Subcutaneous abdominal adipose tissue (tissue), 5 donors: Measurements from ENCODE around the gene UQCR11.
A peak's percentile ranks its signal among the peaks of the same experiment; 100 is the strongest.

Experiments
- H3K27ac ChIP-seq: one replicate; pipeline ENCODE4 v1.7.0; 2013; ENCODE audit warnings: low read depth, mild to moderate bottlenecking, inconsistent platforms, low read length, moderate library complexity
- H3K27me3 ChIP-seq, 5 donors: one replicate each; pipeline ENCODE4 v1.7.0; 2013; ENCODE audit warnings: low read length in 5 of 5, inconsistent platforms in 1 of 5; ENCODE audit not compliant: control insufficient read depth in 5 of 5, insufficient read depth in 4 of 5
- H3K36me3 ChIP-seq, 5 donors: one replicate each; pipeline ENCODE4 v1.7.0; 2013; ENCODE audit warnings: low read length in 5 of 5; ENCODE audit not compliant: control insufficient read depth in 5 of 5, insufficient read depth in 5 of 5
- H3K4me1 ChIP-seq, 5 donors: one replicate each; pipeline ENCODE4 v1.7.0; 2013; ENCODE audit warnings: low read length in 5 of 5, mild to moderate bottlenecking in 3 of 5, moderate library complexity in 1 of 5; ENCODE audit not compliant: control insufficient read depth in 5 of 5, insufficient read depth in 5 of 5
- H3K4me3 ChIP-seq, 5 donors: one replicate each; pipeline ENCODE4 v1.7.0; 2013; ENCODE audit warnings: low read length in 5 of 5, low read depth in 1 of 5
- H3K9ac ChIP-seq, 5 donors: one replicate each; pipeline ENCODE4 v1.7.0; 2013; ENCODE audit warnings: low read length in 5 of 5, mild to moderate bottlenecking in 4 of 5, moderate library complexity in 3 of 5
- H3K9me3 ChIP-seq, 5 donors: one replicate each; pipeline ENCODE4 v1.7.0; 2013; ENCODE audit warnings: low read length in 5 of 5; ENCODE audit not compliant: control insufficient read depth in 5 of 5
- donor health status: healthy.
- donor health status: healthy.
- donor health status: healthy.
- donor health status: healthy.
- donor health status: healthy.

The UQCR11 gene

GRCh38 chr19:1570836-1571235 is 34.4 kb downstream of the UQCR11 start:
- Histone ChIP-seq H3K9ac (no peak overlapping the region), H3K4me3 (no peak overlapping the region), H3K27ac (no peak overlapping the region), H3K4me1 (peaks cover 0 to 19% (median 11%) of the 10 kb centered on the region in 5 donors), H3K36me3 (peaks cover 0 to under 1% (median 0%) of the 10 kb centered on the region in 5 donors), H3K27me3 (no peaks in the 10 kb centered on the region), H3K9me3 (no peaks in the 10 kb centered on the region)

- no peaks in the 10 kb centered on the region for H3K9me3 ChIP-seq
- H3K36me3 ChIP-seq, result no peaks in the 10 kb centered on the region
- H3K27ac ChIP-seq, result no peak overlapping the region
- H3K9ac ChIP-seq, result no peak overlapping the region
- H3K4me3 ChIP-seq, result no peak overlapping the region
- peaks cover 0 to 20% (median 15%) of the 10 kb centered on the region in 5 donors for H3K4me1 ChIP-seq
- H3K27me3 ChIP-seq, result no peaks in the 10 kb centered on the region
These were observed 35.3 kb downstream of the UQCR11 start for GRCh38 chr19:1569997-1570396.

GRCh38 chr19:1568320-1569019 is 36.8 kb downstream of the UQCR11 start, which contains the start of gene MEX3D:
TSS of gene MEX3D (minus strand) at chr19:1568325. CDS start at chr19:1568058, 267 bp downstream.
- Histone ChIP-seq H3K4me1 (peaks cover 0 to 20% (median 15%) of the 10 kb centered on the region in 5 donors), H3K9me3 (no peaks in the 10 kb centered on the region), H3K27me3 (no peaks in the 10 kb centered on the region), H3K36me3 (no peaks in the 10 kb centered on the region), H3K9ac (peak within 1 kb of the TSS in 2 of 5 donors; percentile 51 to 62), H3K27ac (no peak within 1 kb of the TSS), H3K4me3 (peak within 1 kb of the TSS in 4 of 5 donors; percentile 69 to 77 (median 70))

DNA sequence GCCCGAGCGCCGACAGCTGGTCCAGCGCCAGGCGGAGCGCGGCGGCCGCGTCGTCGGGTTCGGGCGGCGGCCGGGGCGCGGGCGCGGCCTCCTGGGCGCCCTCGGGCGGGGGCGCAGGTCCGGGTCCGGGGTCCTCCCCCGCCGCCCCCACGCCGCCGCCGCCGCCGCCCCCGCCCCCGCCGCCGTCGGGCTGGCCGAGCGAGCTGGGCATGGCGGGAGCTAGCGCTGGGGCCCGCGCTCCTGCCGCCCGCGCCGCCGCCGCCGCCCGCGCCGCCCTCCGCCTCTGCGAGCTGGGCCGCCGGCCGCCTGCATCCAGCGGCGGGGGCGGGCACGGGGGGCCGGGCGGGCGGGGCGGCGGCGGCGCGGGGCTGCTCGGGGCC is 37.4 kb downstream of the UQCR11 start:
- Histone ChIP-seq H3K27me3 (no peaks in the 10 kb centered on the region), H3K9ac (no peak overlapping the region), H3K4me1 (peaks cover 0 to 20% (median 15%) of the 10 kb centered on the region in 5 donors), H3K36me3 (no peaks in the 10 kb centered on the region), H3K27ac (no peak overlapping the region), H3K9me3 (no peaks in the 10 kb centered on the region), H3K4me3 (no peak overlapping the region)

DNA sequence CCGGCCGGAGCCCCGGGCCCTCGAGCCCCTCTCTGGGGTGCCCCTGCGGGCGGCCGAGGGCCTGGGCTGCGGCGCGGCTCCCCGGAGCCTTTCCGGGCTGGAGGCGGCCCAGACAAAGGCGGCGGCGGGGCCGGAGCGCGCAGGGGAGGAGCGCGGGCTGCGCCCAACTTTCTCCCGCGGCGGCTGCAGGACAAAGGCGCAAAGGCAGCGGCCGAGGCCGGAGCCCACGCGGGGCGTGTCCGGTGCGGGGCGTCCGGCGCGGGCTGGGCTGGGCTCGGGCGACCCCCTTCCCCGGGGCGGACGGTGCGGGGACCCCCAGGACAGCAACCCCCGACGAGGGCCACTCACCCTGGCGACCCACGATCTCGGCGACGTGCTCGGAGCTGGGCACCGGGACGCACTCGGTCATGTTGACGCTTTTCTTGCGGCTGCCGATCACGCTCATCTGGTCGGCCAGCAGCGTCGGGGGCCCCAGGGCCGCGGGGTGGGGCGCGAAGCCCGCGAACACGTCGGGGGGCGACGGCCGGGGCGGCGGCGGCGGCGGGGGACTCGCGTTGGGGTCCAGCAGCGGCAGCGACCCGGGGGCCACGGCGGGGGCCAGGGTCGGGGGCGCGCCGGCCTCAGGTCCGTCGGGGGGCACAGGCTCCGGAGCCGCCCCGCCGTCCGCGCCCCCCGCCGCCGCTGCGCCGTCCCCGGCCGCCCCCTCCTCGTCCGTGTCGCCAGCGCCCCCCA is 38.0 kb downstream of the UQCR11 start:
- H3K4me3 ChIP-seq, result peak overlapping the region in 4 of 5 donors; percentile 69 to 77 (median 70)
- peaks cover 0 to 20% (median 15%) of the 10 kb centered on the region in 5 donors for H3K4me1 ChIP-seq
- no peaks in the 10 kb centered on the region for H3K27me3 ChIP-seq
- no peak overlapping the region for H3K27ac ChIP-seq
- peak overlapping the region in 2 of 5 donors; percentile 51 to 62 for H3K9ac ChIP-seq
- H3K36me3 ChIP-seq, result no peaks in the 10 kb centered on the region
- no peaks in the 10 kb centered on the region for H3K9me3 ChIP-seq

DNA sequence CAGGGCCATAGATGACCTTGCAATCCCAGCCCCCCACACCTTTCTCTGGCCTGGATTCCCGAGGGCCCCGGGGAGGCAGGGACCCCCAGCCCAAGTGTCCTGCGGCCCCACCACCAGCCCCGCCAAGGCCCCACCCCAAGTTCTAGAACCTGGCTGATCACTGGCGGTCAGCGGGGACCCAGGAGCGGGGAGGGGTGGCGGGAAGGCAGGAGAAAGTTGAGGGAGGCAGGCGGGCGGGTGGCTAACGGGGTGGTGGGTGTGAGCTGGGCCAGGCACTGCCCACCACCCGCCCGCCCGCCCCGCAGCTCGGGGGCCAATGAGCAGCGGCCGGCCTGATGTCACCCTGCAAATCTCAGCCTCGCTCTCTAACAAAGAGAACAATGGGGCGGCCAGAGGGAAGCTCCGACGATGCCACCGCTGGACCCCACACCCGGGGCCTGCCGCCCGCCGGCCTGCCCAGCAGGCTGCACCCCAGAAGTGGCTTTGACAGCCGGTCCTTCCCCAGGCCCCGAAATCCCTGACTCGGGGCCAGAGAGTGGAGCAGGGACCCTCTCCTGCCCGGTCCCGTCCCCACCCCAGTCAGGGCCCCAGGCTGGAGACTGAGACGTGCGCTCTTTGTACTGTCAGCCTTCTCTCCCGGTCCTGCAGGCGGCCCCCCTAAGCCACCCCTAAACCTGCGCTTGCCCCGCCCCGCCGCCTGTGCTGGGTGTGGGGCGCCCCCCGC is 38.7 kb downstream of the UQCR11 start:
- Histone ChIP-seq H3K9me3 (no peaks in the 10 kb centered on the region), H3K4me3 (peak overlapping the region in 4 of 5 donors; percentile 69 to 77 (median 70)), H3K27me3 (no peaks in the 10 kb centered on the region), H3K4me1 (peaks cover 0 to 20% (median 15%) of the 10 kb centered on the region in 5 donors), H3K36me3 (no peaks in the 10 kb centered on the region), H3K27ac (no peak overlapping the region), H3K9ac (peak overlapping the region in 4 of 5 donors; percentile 42 to 68 (median 56))

DNA sequence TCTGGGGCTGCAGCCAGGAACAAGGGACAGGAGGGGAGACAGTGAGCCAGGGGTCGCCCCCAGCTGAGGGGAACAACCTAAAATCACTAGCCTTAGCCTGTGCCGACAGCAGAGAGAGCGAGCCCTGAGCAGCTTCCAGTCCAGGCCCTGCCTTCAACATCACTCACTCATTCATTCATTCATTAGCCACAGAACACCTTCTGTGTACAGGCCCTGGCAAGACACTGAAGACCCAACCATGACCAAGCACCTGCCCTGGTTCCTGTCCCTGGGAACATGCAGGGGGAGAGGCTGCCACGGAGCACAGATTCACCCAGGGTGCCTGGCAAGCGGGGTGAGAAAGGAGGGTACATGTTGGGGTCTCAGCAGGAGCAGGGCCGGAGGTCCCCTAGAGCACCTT is 42.0 kb downstream of the UQCR11 start:
- Histone ChIP-seq H3K27ac (no peak overlapping the region), H3K9ac (no peak overlapping the region), H3K9me3 (no peaks in the 10 kb centered on the region), H3K4me3 (no peak overlapping the region), H3K27me3 (no peaks in the 10 kb centered on the region), H3K4me1 (peaks cover 0 to 28% (median 23%) of the 10 kb centered on the region in 5 donors), H3K36me3 (no peaks in the 10 kb centered on the region)

GRCh38 chr19:1561236-1561842 is 43.9 kb downstream of the UQCR11 start:
- Histone ChIP-seq H3K27ac (no peak overlapping the region), H3K9ac (peak overlapping the region in 1 of 5 donors; percentile 68)

GRCh38 chr19:1560286-1560882 is 44.9 kb downstream of the UQCR11 start:
- Histone ChIP-seq H3K9me3 (no peaks in the 10 kb centered on the region), H3K27me3 (no peaks in the 10 kb centered on the region), H3K27ac (no peak overlapping the region), H3K4me1 (peaks cover 0 to 14% (median 13%) of the 10 kb centered on the region in 5 donors), H3K4me3 (no peak overlapping the region), H3K9ac (peak overlapping the region in 2 of 5 donors; percentile 35 to 68), H3K36me3 (peaks cover 0 to 12% (median 6%) of the 10 kb centered on the region in 5 donors)

More at GRCh38 chr19:1561236-1561842, 43.9 kb downstream of the UQCR11 start:
- Histone ChIP-seq H3K27me3 (no peaks in the 10 kb centered on the region), H3K4me1 (peaks cover 0 to 22% (median 21%) of the 10 kb centered on the region in 5 donors), H3K4me3 (peak overlapping the region in 1 of 5 donors; percentile 6), H3K9me3 (no peaks in the 10 kb centered on the region), H3K36me3 (peaks cover 0 to 6% (median 4%) of the 10 kb centered on the region in 5 donors)
